CD14-positive monocyte (primary cell): ENCODE data around the gene ABTB2. TPM values are rescaled to one million over a fixed set of nuclear protein-coding genes. Genes with fewer than 3 reads are reported as not detected.
A peak's percentile ranks its signal among the peaks of the same experiment; 100 is the strongest.

Experiments used
- DNase-seq, 3 donors: peaks; one replicate each; pipeline ENCODE4 v3.0.0-alpha.2; 2011 to 2022
- H2AFZ ChIP-seq: 2 replicates; pipeline ENCODE4 v1.6.0; 2012; ENCODE audit warnings: mild to moderate bottlenecking, low read depth, low read length, inconsistent platforms; ENCODE audit not compliant: insufficient read depth, poor library complexity, severe bottlenecking
- H3K27ac ChIP-seq, 2 donors: 1 replicate in 1 of 2; 2 replicates in 1 of 2; pipeline ENCODE4 v1.5.1; 2012 to 2013; ENCODE audit warnings: low read length in 2 of 2, control low read depth in 1 of 2, inconsistent platforms in 1 of 2, low read depth in 1 of 2, mild to moderate bottlenecking in 1 of 2
- H3K27me3 ChIP-seq, 2 donors: one replicate each; pipeline versions ENCODE4 v1.6.0 to v1.6.1; 2011 to 2013; ENCODE audit warnings: low read length in 2 of 2; ENCODE audit not compliant: control insufficient read depth in 2 of 2, insufficient read depth in 2 of 2
- H3K36me3 ChIP-seq, 2 donors: replicated peaks in 1 of 2; 1 replicate in 1 of 2; 2 replicates in 1 of 2; pipeline versions ENCODE4 v1.5.1 to v1.6.1; 2012 to 2013; ENCODE audit warnings: low read length in 2 of 2, control low read depth in 1 of 2, inconsistent platforms in 1 of 2, mild to moderate bottlenecking in 1 of 2; ENCODE audit not compliant: insufficient read depth in 2 of 2, control insufficient read depth in 1 of 2
- H3K4me1 ChIP-seq, 2 donors: 1 replicate in 1 of 2; 2 replicates in 1 of 2; pipeline versions ENCODE4 v1.5.1 to v1.6.1; 2012 to 2013; ENCODE audit warnings: low read length in 2 of 2, control low read depth in 1 of 2, inconsistent platforms in 1 of 2, mild to moderate bottlenecking in 1 of 2, moderate library complexity in 1 of 2; ENCODE audit not compliant: insufficient read depth in 2 of 2, control insufficient read depth in 1 of 2
- H3K4me2 ChIP-seq: replicated peaks from 2 replicates; pipeline ENCODE3; 2012; ENCODE audit warnings: low read length, moderate library complexity, mild to moderate bottlenecking; ENCODE audit not compliant: poor library complexity, severe bottlenecking; ENCODE audit errors: extremely low read depth
- H3K4me3 ChIP-seq, 3 experiments: fragments of 200-600 bp in 1 of 3; sonication (generic) in 1 of 3; replicated peaks in 1 of 3; 1 replicate in 2 of 3; 2 replicates in 1 of 3; pipeline ENCODE4 v1.5.1; 2011 to 2013; ENCODE audit warnings: low read length in 3 of 3, mild to moderate bottlenecking in 3 of 3, control low read depth in 2 of 3, low read depth in 2 of 3, inconsistent platforms in 1 of 3, moderate library complexity in 1 of 3
- H3K79me2 ChIP-seq: 2 replicates; pipeline ENCODE4 v1.6.0; 2012; ENCODE audit warnings: mild to moderate bottlenecking, control low read depth, inconsistent platforms, low read length, moderate library complexity; ENCODE audit not compliant: insufficient read depth
- H3K9ac ChIP-seq: 2 replicates; pipeline ENCODE4 v1.6.0; 2017; ENCODE audit warnings: low read length, mild to moderate bottlenecking; ENCODE audit not compliant: insufficient read depth, poor library complexity, severe bottlenecking
- H3K9me3 ChIP-seq, 2 donors: replicated peaks in 1 of 2; 1 replicate in 1 of 2; 2 replicates in 1 of 2; pipeline versions ENCODE4 v1.5.1 to v1.6.1; 2012 to 2013; ENCODE audit warnings: low read length in 2 of 2, control low read depth in 1 of 2; ENCODE audit not compliant: control insufficient read depth in 1 of 2, insufficient read depth in 1 of 2
- H4K20me1 ChIP-seq: 2 replicates; pipeline ENCODE4 v1.6.0; 2012; ENCODE audit warnings: mild to moderate bottlenecking, low read length, control low read depth, moderate library complexity; ENCODE audit not compliant: insufficient read depth
- H3K27ac Mint-ChIP-seq, 7 donors: one replicate each; pipeline ENCODE4 v1.8.0; 2020; ENCODE audit warnings: mild to moderate bottlenecking in 7 of 7, mixed read lengths in 7 of 7, moderate library complexity in 6 of 7, inconsistent platforms in 2 of 7
- H3K27me3 Mint-ChIP-seq, 3 donors: one replicate each; pipeline ENCODE4 v1.8.0; 2021 to 2022; ENCODE audit warnings: low read depth in 3 of 3, mild to moderate bottlenecking in 3 of 3, mixed read lengths in 3 of 3, moderate library complexity in 3 of 3, inconsistent platforms in 1 of 3
- H3K36me3 Mint-ChIP-seq, 2 donors: one replicate each; pipeline ENCODE4 v1.8.0; 2020; ENCODE audit warnings: mixed read lengths in 2 of 2, inconsistent platforms in 1 of 2, mild to moderate bottlenecking in 1 of 2
- H3K4me1 Mint-ChIP-seq: one replicate; pipeline ENCODE4 v1.8.0; 2020; ENCODE audit warnings: mild to moderate bottlenecking, mixed read lengths
- H3K4me3 Mint-ChIP-seq, 2 donors: one replicate each; pipeline ENCODE4 v1.8.0; 2020; ENCODE audit warnings: mild to moderate bottlenecking in 2 of 2, mixed read lengths in 2 of 2, moderate library complexity in 1 of 2
- H3K9me3 Mint-ChIP-seq, 7 donors: one replicate each; pipeline ENCODE4 v1.8.0; 2020 to 2022; ENCODE audit warnings: mixed read lengths in 7 of 7, mild to moderate bottlenecking in 6 of 7, moderate library complexity in 6 of 7, inconsistent platforms in 2 of 7
- CTCF ChIP-seq: fragments of 200-600 bp; IDR thresholded peaks from one replicate; pipeline ENCODE4 v1.8.0; 2022; ENCODE audit warnings: antibody characterized with exemption, mild to moderate bottlenecking
- WGBS: methylation state at CpG from one replicate; pipeline ENCODE4 v1.1.5; 2013; ENCODE audit warnings: missing lambda C conversion rate; ENCODE audit not compliant: insufficient coverage; 5-methylcytosine and 5-hydroxymethylcytosine counted together
- intact Hi-C, 2 donors: fragments of 100-400 bp; cut with micrococcal nuclease; formaldehyde crosslinking; loops; one replicate each; pipeline versions ENCODE4 v1.15.0 to v1.15.1; 2023
- polyA plus RNA-seq, 3 donors: library from polyadenylated mRNA; depleted of rRNA in 1 of 3; unstranded in 2 of 3; stranded (reverse) in 1 of 3; fragments of 300-500 nt in 2 of 3; fragments of >200 nt in 1 of 3; fragmentation: Illumina TruSeq in 2 of 3; gene quantifications; 1 replicate in 2 of 3; 2 replicates in 1 of 3; pipeline ENCODE4 v1.2.3, GENCODE V29; 2012 to 2021

The ABTB2 gene
- polyA plus RNA-seq, 3 donors, result 0.25 to 1.7 (median 0.26) TPM

DNA sequence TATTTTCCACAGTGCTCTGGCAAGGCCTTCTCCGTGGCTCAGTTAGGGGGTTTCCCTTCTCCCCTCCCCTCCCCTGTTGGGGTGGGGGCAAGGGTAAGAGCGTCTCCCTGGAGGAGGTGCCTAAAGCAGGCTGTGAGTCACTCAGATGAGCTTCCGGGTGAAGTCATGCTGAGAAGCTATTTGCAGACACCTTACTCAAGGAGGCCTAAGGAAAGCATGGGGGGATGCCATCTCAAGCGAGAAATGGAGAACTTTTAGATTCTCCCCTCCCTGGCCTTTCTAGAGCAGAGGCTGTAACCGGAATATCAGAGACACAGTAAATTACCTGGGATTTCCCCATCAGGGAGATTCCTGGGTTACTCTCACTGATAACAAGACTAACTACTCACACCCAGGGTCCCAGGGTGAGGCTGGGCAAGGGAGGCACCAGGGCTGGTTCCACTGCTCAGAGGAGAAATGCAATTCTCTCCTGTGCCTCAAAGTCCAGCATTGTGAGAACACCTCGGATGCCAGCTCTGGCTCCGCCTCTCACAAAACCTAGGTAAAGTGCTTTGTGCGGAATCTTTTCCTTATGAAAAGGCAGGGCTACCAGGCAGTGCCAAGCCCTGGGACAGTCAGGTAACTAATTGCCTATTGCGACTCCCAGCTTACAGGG, 123.6 kb downstream of the ABTB2 start:
- H3K4me3 ChIP-seq, result no peak overlapping the region
- H2AFZ ChIP-seq, result peak overlapping the region; percentile 46
- 100% methylated on average over 2 of the region's 9 CpGs for WGBS
- intact Hi-C loops, result no loop called here
- Mint-ChIP-seq H3K4me1 (peaks cover 7% of the 10 kb centered on the region), H3K36me3 (no peaks in the 10 kb centered on the region), H3K27ac (peak overlapping the region in 3 of 7 donors; percentile 63 to 82 (median 66)), H3K27me3 (peaks cover 0 to 3% (median 0%) of the 10 kb centered on the region in 3 donors), H3K4me3 (no peak overlapping the region), H3K9me3 (peaks cover 0 to 4% (median 0%) of the 10 kb centered on the region in 7 donors)
- H3K27ac ChIP-seq, result no peak overlapping the region
- H3K27me3 ChIP-seq, result no peaks in the 10 kb centered on the region
- no peak overlapping the region for H3K9ac ChIP-seq
- no peak for TF ChIP-seq CTCF
- no peaks in the 10 kb centered on the region for H3K36me3 ChIP-seq
- H4K20me1 ChIP-seq, result no peaks in the 10 kb centered on the region
- peak; percentile 75 to 96 (median 77) for DNase-seq
- peaks cover 9% of the 10 kb centered on the region in 2 donors for H3K4me1 ChIP-seq
- H3K79me2 ChIP-seq, result no peaks in the 10 kb centered on the region
- no peaks in the 10 kb centered on the region for H3K9me3 ChIP-seq
- H3K4me2 ChIP-seq, result no peak overlapping the region

GRCh38 chr11:34233215-34233614, 124.6 kb downstream of the ABTB2 start:
- Mint-ChIP-seq H3K4me1 (peaks cover 7% of the 10 kb centered on the region), H3K36me3 (no peaks in the 10 kb centered on the region), H3K27me3 (peaks cover 0 to 3% (median 0%) of the 10 kb centered on the region in 3 donors), H3K27ac (no peak overlapping the region), H3K9me3 (peaks cover 0 to 4% (median 0%) of the 10 kb centered on the region in 7 donors), H3K4me3 (no peak overlapping the region)
- no peak for DNase-seq
- Histone ChIP-seq H3K36me3 (no peaks in the 10 kb centered on the region), H3K9ac (no peak overlapping the region), H3K4me2 (no peak overlapping the region), H3K27ac (no peak overlapping the region), H3K4me3 (no peak overlapping the region), H3K4me1 (peaks cover 9% of the 10 kb centered on the region in 2 donors), H3K9me3 (no peaks in the 10 kb centered on the region), H4K20me1 (no peaks in the 10 kb centered on the region), H3K27me3 (no peaks in the 10 kb centered on the region), H2AFZ (no peak overlapping the region), H3K79me2 (no peaks in the 10 kb centered on the region)
- no peak for TF ChIP-seq CTCF
- WGBS, result no CpG with 5 or more reads among the region's 2 CpGs
- intact Hi-C loops, result no loop called here
